Kidney tubule cell (primary cell): ENCODE measurements around the gene SCN2B.

Experiments used
- DNase-seq: peaks from one replicate; pipeline ENCODE4 v3.0.0-alpha.2; 2018; ENCODE audit warnings: low spot score

SCN2B gene

DNA sequence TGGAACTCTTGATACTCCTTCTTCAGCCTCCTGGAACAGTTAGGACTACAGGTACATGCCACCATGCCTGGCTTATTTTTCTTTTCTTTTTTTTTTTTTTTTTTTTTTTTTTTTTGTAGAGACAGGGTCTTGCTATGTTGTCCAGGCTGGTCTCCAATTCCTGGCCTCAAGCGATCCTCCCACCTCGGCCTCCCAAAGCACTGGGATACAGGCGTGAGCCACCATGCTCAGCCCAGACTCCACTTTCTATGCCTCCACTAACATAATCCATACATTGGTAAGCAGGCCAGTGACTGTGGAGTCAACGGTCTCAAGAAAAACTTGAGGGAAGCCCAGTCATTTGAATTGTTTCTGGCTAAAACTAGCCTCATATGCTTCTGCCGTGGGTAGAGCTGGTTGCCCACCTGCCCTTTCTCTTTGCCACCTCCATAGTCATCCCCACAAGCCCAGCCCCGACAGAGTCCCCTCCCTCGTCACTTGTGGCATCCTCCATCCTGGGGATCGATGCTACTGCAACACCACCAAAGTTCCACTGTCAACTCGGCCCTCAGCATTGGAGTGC lies 2.4 kb downstream of the SCN2B start:
- no peak for DNase-seq

DNA sequence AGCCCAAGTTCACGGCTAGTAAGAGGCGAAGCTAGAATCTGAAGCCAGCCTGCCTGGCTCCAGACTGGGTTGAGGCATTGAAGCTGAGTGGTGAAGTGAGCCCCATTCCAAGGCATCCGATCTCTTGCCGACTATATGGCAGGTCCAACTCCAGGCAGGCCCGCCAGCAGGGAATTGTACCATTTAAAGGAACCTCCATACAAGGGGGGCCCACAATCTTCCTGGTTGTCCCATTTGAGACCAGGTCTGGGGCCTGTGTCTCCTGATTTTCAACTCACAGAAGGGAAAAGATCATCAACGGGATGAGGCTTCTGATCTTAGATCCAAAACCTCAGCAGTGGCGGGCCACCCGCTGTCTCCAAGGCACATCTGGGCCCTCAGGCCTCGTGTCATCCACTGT lies 4.1 kb downstream of the SCN2B start:
- DNase-seq, result no peak

DNA sequence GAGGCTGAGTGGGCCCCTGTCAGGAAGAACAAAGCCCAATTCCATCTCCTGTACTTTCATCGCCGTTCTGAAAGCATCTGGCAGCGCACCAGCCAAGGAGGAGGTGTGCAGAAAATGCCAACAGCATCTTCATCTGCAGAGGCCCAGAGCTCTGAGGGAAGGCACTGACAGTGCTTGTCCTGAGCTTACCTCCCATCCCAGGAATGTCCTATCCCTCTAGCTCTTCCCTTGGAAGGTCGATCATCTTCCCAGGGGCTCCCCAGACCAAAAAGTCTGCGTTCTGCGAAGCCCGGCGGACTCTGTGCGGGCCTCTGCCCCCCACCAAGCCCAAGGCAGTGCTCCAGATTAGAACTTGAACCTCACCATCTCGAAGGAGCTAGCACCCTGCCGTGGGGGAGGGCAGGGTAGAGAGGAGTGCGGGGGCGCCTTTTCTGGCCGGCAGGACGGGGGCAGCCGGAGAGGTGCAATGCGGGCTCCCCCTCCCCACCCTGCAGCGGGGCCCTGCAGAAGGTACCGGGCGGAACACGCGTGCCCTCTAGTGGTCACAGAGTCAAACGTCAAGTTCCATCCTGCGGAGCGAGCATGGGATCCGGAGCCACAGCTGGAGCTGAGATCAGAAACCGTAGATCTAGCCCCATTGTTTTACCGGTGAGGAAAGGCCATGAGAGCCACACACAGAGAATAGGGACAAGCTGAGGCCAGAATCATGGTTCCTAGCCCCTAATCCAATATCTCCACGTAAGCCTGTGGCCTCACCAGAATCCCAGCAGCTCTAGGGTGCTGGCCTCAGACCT lies 5.0 kb downstream of the SCN2B start:
- DNase-seq, result peak; percentile 56

DNA sequence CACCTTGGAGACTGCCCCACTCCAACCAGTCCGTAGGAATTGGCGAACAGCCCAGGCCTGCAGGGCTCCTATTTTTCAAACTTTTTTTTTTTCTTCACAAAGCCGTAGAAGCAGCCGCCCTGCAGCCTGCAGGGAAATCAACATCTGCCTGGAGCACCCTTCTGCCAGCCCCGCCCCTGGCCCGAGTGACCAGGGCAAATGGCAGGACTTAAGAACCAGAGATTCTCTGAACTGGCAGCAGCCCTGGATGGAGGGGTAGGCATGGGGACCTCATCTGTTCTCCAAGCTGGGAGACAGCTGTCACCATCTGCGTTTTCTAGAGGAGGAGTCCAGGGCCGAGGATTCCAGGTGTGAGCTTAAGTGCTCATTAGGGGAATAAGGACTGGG lies 5.6 kb downstream of the SCN2B start:
- no peak for DNase-seq

DNA sequence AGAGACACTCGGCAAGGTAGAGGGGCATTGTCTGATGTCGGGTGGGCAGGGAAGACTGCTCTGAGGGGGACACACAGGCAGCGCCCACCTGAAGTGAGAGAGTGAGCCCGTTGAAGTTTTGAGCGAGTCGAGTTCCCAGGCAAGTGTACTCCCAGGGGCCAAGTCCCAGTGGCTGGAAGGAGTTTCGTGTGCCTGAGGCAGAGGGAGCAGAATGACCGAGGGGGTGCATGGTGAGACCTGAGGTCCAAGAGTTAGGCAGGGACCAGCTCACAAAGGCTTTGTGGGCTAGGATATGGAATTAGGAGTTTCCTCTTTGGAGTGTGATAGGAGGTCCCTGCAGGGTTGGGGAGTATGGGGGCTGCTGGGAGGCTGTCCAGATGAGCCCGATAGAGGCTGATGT lies 6.2 kb downstream of the SCN2B start:
- no peak for DNase-seq

DNA sequence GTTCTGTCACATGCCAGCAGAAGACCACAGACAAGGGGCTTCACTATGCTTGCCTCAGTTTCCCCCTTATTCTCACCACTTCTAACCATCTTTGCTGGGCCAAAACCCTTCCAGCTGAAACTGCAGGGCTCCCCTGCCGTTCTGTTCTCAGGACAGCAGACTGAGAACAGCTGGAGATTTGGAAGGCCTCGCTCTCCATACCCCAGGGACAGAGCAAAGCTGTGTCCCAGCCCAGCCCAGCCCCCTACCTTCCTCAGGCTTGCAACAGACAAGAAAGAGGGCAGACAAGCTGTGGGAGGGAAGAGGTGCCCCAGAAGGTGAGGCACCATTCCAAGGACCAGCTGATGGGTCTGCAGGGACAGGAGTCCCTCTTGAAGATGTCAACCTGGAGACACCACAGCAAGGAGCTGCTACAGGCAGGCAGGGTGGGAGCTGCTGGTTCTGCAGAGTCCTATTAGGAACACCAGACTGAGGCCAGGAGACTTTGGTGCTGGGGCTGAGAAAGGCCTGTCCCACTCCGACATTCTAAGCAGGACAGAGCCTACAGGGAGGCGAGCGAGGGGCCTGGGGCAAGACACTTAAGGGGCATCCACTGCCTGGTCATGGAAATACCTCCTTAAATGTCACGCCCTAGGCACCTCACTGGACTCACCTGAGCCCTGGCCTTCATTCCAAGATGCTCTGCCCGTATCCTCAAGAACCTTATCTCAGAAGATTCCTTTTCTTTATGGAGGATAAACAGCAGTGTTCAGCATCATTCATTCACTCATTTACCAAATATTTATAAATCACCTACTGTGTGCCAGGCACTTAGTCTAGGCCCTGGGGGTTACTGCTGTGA lies 6.9 kb downstream of the SCN2B start:
- DNase-seq, result no peak

DNA sequence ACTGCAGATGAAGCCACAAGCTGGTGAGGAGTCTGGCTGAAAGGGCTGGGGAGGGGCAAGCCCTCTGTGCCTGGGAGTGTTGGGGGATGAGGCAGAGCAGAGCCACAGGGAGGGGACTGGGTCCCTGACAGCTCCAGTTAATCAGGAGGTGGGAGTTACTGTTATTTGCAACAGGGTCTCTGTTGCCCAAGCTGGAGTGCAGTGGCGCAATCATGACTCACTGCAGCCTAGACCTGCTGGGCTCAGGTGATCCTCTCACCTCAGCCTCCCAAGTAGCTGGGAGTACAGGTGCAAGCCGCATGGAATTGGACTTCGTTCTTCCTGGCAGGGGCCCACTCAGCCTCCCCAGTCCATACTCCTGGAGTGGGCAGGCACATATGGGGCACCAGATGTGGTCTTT lies 7.7 kb downstream of the SCN2B start:
- no peak for DNase-seq

DNA sequence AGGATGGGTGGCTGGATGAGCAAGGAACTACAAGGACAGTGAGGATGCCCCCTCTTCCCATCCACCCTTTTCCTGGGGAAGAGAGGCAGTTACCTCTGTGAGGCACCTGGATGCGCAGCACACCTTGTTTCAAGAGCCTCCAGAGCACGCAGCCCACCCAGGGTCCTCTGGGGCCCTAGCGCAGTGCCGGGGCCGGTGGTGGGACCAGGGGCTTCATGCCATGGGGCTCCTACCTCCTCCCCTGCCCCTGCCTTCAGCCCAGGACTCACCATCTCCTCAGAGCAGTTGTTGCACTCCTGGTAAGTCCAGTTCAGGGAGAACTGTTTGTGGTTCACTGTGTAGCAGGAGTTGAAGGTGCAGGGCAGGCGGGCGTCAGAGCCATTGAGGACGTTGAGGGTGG lies 8.1 kb downstream of the SCN2B start:
- DNase-seq, result no peak

DNA sequence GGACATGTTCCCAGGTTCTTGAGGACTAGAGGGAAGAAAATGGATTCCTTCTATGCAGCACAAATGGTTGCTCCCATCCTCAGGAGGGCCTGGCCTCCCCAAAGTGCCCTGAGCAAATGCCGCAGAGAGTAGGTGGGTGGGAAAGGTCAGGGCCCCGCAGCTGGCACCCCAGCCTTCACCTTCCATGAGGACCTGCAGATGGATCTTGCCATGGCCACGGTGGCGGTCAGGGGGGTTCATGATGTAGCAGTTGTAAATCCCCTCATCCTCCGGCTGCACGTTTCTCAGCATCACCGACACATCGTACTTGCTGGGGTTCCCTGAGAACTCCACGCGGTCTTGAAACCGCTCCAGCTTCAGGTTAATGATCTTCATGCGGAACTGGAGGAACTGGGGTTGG lies 8.5 kb downstream of the SCN2B start:
- no peak for DNase-seq

DNA sequence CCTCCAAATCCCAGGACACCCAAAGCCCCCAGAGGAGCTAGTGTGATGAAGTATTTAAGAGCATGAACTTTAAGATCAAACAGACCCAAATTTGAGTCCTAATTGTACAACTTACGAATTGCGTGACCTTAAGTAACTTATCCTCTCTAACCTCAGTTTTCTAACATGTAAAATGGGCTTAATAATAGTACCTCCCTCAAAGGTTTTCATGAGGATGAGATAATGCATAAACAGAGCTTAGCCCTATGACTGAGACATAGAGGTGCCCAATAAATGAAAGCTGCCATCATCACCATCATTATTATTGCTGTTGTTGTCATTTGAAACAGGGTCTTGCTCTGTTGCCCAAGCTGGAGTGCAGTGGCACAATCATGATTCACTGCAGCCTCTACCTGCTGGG lies 9.2 kb downstream of the SCN2B start:
- DNase-seq, result no peak

DNA sequence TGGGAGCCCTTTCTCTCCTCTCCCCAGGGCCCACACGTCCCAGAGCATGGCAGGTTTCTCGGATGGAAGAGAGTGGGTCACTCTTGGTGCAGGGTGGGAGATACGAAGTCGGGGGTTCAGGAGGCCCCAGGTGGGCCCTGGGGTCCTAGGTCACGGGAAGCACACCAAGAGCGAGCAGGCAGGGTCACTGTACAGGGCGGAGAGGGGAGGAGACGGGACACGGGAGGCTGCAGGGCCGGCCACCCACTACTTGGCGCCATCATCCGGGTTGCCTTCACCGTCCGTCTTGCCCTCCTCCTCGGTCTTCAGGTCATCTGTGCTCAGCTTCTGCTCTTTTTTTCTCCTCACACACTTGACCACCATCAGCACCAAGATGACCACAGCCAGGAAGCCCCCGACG lies 9.8 kb downstream of the SCN2B start:
- DNase-seq, result no peak

DNA sequence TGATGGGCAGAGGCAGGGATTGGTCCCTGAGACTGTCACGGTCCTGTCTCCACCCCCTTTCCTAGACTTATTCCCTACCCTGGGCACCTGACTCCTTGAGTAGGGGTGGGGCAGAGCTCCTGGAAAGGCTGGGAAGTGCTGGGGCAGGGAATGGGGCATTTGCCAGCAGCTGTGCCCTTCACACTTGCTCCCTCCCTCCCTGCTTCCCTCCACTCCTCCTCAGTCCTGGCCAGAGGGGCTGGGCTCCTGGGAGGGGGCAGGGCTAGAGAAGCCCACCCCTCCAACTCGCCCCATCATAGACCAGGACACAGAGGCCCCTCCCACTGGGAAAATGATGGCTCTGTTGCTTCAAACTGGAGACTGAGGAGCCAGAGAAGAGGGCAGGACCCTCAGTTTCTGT lies 11.6 kb downstream of the SCN2B start:
- DNase-seq, result no peak

DNA sequence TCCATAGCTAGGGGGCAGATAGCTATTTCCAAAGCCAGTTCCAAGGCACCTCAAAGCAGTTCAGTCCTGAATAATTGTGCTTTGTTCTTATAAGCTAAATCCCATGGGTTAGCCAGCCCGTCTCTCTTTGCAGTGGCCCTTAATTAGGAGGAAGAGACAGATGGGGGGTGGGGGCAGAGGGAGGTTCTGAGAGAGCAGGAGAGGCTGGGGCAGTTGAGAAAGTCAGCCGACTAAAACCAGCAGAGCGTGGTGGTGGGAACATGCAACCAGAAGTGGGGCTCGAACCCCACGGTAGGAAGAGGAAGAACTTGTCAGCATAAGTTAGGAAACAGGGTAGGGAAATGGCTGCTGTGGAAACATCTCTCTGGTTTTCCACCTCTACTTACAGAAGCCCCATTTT lies 12.9 kb downstream of the SCN2B start:
- DNase-seq, result no peak

DNA sequence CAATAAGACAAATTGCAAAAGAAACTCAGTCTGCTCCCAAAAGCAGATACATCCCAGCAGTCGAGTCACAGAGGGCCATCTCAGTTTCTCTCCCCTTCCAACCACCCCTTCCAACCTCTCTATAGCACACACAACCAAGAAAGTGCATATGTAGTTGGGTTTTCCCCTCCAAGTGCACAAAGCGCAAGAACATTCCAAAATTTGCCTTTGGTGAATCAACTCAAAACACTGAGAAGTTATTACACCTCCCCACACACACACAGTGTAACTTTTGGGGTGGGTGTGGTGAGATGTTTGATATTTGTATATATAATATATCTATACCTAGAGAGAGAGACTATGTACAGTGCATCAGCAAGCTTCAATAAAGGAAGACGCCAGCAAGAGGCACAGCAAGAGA lies 13.6 kb downstream of the SCN2B start:
- DNase-seq, result no peak

DNA sequence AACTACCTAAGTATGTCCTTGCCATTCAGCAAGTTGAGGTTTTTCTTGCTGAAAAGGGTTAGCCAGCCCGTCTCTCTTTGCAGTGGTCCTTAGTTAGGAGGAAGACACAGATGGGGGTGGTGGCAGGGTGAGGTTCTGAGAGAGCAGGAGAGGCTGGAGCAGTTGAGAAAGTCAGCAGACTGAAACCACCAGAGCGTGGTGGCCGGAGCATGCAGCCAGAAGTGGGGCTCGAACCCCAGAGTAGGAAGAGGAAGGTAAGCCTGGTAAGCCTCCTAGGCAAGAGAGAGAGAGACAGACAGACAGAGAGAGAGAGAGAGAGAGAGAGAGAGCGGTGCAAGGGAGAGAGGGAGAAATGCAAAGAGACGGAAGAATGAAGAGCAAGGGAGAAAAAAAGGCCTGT lies 14.7 kb downstream of the SCN2B start:
- no peak for DNase-seq

DNA sequence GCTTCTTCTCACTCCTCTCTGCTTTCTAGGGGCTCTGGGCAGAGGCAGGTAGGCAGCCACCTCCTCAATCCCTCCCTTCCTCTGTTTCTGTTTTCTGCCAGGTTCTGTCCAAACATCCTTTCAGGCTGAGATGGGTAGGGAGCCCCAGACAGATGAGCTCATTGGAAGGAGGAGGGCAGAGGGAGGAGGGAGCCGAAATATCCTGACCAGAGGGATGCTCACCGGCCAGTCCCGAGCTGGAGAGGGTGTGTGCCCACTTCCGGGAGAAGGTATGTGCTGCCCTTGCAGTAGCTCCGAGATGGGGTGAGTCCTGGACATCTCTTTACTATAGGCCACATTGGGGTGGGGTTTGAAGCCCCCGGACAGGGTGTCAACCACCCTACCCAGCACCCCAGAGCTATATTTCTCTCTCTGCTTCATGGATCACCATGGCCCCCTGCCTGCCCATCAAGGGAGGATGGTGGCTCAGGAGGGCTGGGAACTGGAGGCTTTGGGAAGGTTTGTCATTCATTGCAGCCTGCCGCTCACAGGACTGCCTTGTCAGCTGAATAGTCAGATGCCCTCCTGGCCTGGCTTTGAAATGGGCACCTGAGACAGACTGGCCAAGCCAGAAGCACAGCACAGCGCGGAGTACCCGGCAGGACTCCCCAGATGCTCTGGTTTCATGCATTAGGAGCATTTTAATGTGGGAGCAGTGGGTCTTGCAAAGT lies 19.1 kb downstream of the SCN2B start:
- DNase-seq, result no peak

DNA sequence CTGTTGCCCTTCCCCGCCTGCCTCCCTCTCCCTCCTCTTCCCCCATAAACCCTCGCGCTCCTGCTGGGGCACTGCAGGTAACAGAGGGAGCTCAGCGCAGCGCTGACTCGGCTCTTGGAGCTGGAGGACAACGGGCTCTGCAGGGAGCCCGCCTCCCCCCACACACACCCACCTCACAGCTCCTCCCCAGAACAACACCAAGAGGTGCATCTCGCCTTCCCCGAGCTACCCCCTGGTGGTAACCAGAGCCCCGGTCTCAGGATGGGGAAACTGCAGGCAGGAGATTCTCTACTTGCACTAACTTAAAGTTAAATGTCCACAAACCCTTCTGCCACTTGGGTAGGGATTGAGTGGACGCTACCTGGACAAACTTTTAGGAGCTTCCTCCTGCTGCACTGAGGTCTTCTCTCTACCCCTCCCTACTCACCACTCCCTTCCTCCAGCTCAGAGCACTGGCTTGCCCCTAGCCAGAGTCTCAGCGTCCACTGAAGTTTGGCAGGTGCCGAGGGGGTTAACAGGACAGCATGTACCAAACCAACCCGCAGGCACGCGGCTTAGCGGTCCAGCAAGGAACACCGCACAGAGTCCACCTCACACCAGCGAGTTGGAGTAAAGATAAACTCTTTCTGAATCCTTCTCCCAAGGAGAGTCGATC lies 19.8 kb downstream of the SCN2B start:
- peak; percentile 9 for DNase-seq

DNA sequence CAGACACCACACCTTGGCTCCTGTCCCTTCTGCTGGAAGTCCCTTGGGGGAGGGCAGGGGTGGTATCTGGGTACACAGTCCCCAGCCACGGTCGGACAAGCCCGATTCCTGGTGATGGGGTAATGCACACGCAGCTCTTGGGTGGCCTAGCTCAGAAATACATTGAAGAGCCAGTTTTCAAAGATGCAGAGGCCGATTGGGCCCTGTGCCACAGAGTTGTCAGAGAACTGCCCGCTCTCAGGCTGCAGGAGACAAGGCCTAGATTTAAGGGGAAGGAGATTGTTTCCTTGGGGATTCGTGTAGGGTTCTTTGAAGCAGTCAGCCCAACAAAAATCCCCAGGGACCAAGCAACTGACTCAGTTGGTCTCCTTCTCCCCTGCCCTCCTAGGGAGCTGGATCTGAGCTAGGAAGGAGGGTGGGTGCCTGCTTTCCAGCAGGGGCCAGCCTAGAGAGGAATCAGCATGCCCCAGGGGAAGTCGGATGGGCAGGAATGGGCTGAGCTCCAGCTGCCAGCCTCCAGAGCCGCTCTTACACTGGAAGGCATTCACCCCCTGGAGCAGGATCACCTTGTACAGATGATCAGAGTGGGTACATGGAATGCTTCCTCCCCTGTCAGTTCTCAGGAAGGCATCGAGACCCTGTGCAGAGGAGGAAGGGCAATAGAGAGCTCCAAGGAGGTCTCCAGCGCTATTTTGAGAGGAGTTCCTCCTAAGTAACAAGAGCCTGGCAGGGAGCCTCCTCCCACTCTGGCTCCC lies 20.5 kb downstream of the SCN2B start:
- no peak for DNase-seq

DNA sequence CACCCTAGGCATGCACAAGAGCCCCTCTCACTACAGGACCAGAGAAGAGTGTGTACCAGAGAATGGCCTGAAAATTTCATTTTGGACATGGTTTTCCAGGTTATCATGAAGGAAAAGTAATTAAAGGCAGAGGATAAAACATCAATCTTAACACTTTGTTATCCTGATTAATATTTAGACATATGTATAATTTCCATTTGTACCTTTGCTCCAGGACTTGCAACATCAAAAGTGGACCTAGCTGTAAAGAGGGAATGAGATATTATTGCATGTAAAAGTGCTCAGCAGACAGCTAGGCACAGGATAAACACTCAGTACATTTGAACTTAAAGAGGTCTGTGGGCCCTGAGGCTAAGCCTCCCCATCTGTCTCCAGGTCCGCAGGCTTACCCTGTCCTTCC lies 21.8 kb downstream of the SCN2B start:
- no peak for DNase-seq

DNA sequence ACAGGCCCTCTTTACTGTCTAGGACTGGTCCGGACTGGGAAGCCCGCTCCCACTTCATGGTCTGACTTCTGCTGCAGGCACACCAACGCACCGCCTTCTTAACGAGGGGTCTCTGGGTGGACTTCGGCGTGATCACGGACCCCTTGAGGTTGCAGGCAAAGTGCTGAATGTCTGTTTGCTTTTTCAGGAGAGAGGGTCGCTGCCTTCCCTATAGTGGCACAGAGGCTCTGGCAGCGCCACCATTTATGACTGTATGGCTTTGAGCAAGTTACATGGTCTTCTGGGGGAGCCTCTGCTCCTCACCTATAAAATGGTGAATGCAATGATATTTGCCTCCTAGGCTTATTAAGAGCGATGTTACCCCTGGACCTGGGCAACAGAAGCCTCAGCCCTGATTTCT lies 22.5 kb downstream of the SCN2B start:
- no peak for DNase-seq

DNA sequence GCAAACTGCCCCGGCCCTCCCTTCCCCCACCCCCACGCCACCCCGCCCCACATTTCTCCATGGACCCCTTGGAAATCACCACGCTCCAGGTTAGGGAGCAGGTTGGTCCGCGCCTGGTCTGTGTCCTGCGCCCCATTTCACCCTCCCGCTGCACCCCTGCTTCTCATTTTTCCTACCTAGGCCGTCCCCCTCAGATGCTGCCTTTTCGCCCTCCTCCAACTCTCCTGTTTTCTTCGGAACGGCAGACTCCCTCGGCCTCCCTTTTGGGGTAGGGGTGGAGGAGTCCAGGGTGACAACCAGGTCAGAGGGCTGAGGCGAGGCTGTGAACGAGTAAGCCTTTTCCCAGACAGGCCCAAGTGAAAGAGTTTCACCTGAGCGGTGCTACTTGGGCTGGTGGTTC lies 22.9 kb downstream of the SCN2B start:
- no peak for DNase-seq
